Measurements from ENCODE around the gene SERGEF.

Gene SERGEF

GRCh38 chr11:17986007-17986710 is 26.7 kb downstream of the SERGEF start:
- no peak overlapping the region for H3K27ac Mint-ChIP-seq
- no peak overlapping the region for H3K4me3 Mint-ChIP-seq
- H3K9me3 Mint-ChIP-seq (ENCODE audit: low read depth), result no peaks in the 10 kb centered on the region
- peaks cover 33% of the 10 kb centered on the region for H3K36me3 Mint-ChIP-seq
- H3K27me3 Mint-ChIP-seq, result no peaks in the 10 kb centered on the region
- no peaks in the 10 kb centered on the region for H3K4me1 Mint-ChIP-seq (ENCODE audit: low read depth)

- H3K27ac Mint-ChIP-seq, result no peak overlapping the region
Measured at GRCh38 chr11:17985517-17985916, 27.3 kb downstream of the SERGEF start.

GRCh38 chr11:17983569-17983968 is 29.3 kb downstream of the SERGEF start:
- Mint-ChIP-seq H3K4me3 (no peak overlapping the region), H3K4me1 (ENCODE audit: low read depth) (peaks cover 7% of the 10 kb centered on the region), H3K27ac (no peak overlapping the region), H3K36me3 (peaks cover 35% of the 10 kb centered on the region), H3K9me3 (ENCODE audit: low read depth) (no peaks in the 10 kb centered on the region), H3K27me3 (no peaks in the 10 kb centered on the region)

More at GRCh38 chr11:17985517-17985916, 27.3 kb downstream of the SERGEF start:
- no peaks in the 10 kb centered on the region for H3K4me1 Mint-ChIP-seq (ENCODE audit: low read depth)
- H3K36me3 Mint-ChIP-seq, result peaks cover 33% of the 10 kb centered on the region
- H3K4me3 Mint-ChIP-seq, result no peak overlapping the region
- no peaks in the 10 kb centered on the region for H3K27me3 Mint-ChIP-seq
- no peaks in the 10 kb centered on the region for H3K9me3 Mint-ChIP-seq (ENCODE audit: low read depth)

- Mint-ChIP-seq H3K36me3 (peaks cover 25% of the 10 kb centered on the region), H3K27me3 (no peaks in the 10 kb centered on the region), H3K27ac (no peak overlapping the region), H3K4me1 (ENCODE audit: low read depth) (peaks cover 7% of the 10 kb centered on the region), H3K9me3 (ENCODE audit: low read depth) (no peaks in the 10 kb centered on the region), H3K4me3 (no peak overlapping the region)
Measured at GRCh38 chr11:17979770-17980371, 33.0 kb downstream of the SERGEF start.

- Mint-ChIP-seq H3K4me1 (ENCODE audit: low read depth) (peaks cover 7% of the 10 kb centered on the region), H3K27me3 (no peaks in the 10 kb centered on the region), H3K4me3 (no peak overlapping the region), H3K36me3 (peaks cover 14% of the 10 kb centered on the region), H3K27ac (no peak overlapping the region), H3K9me3 (ENCODE audit: low read depth) (no peaks in the 10 kb centered on the region)
Measured at GRCh38 chr11:17978553-17979287, 34.1 kb downstream of the SERGEF start.

GRCh38 chr11:17976651-17977050 is 36.2 kb downstream of the SERGEF start:
- H3K9me3 Mint-ChIP-seq (ENCODE audit: low read depth), result no peaks in the 10 kb centered on the region
- H3K27ac Mint-ChIP-seq, result no peak overlapping the region

GRCh38 chr11:17974246-17974645 is 38.6 kb downstream of the SERGEF start:
- Mint-ChIP-seq H3K4me3 (no peak overlapping the region), H3K36me3 (peaks cover 33% of the 10 kb centered on the region), H3K27me3 (no peaks in the 10 kb centered on the region), H3K9me3 (ENCODE audit: low read depth) (no peaks in the 10 kb centered on the region), H3K4me1 (ENCODE audit: low read depth) (peaks cover 2% of the 10 kb centered on the region), H3K27ac (no peak overlapping the region)

More at GRCh38 chr11:17976651-17977050, 36.2 kb downstream of the SERGEF start:
- Mint-ChIP-seq H3K4me3 (no peak overlapping the region), H3K4me1 (ENCODE audit: low read depth) (peaks cover 7% of the 10 kb centered on the region), H3K27me3 (no peaks in the 10 kb centered on the region), H3K36me3 (peaks cover 23% of the 10 kb centered on the region)

- H3K4me1 Mint-ChIP-seq (ENCODE audit: low read depth), result no peaks in the 10 kb centered on the region
- no peak overlapping the region for H3K4me3 Mint-ChIP-seq
- no peaks in the 10 kb centered on the region for H3K9me3 Mint-ChIP-seq (ENCODE audit: low read depth)
- H3K27ac Mint-ChIP-seq, result no peak overlapping the region
- H3K36me3 Mint-ChIP-seq, result peaks cover 31% of the 10 kb centered on the region
- no peaks in the 10 kb centered on the region for H3K27me3 Mint-ChIP-seq
Measured at GRCh38 chr11:17972987-17973386, 39.9 kb downstream of the SERGEF start.

GRCh38 chr11:17968206-17968605 is 44.6 kb downstream of the SERGEF start:
- H3K27ac Mint-ChIP-seq, result no peak overlapping the region
- no peaks in the 10 kb centered on the region for H3K4me1 Mint-ChIP-seq (ENCODE audit: low read depth)
- H3K36me3 Mint-ChIP-seq, result peaks cover 28% of the 10 kb centered on the region
- H3K9me3 Mint-ChIP-seq (ENCODE audit: low read depth), result no peaks in the 10 kb centered on the region
- H3K4me3 Mint-ChIP-seq, result no peak overlapping the region
- H3K27me3 Mint-ChIP-seq, result no peaks in the 10 kb centered on the region

GRCh38 chr11:17967661-17968060 is 45.2 kb downstream of the SERGEF start:
- no peaks in the 10 kb centered on the region for H3K27me3 Mint-ChIP-seq
- H3K9me3 Mint-ChIP-seq (ENCODE audit: low read depth), result no peaks in the 10 kb centered on the region
- H3K4me1 Mint-ChIP-seq (ENCODE audit: low read depth), result peaks cover under 1% of the 10 kb centered on the region
- no peak overlapping the region for H3K4me3 Mint-ChIP-seq
- H3K27ac Mint-ChIP-seq, result no peak overlapping the region
- peaks cover 26% of the 10 kb centered on the region for H3K36me3 Mint-ChIP-seq

- no peaks in the 10 kb centered on the region for H3K9me3 Mint-ChIP-seq (ENCODE audit: low read depth)
- H3K27ac Mint-ChIP-seq, result no peak overlapping the region
- H3K36me3 Mint-ChIP-seq, result peaks cover 48% of the 10 kb centered on the region
- H3K4me3 Mint-ChIP-seq, result no peak overlapping the region
- no peaks in the 10 kb centered on the region for H3K27me3 Mint-ChIP-seq
- peaks cover 2% of the 10 kb centered on the region for H3K4me1 Mint-ChIP-seq (ENCODE audit: low read depth)
Measured at GRCh38 chr11:17960091-17960490, 52.8 kb downstream of the SERGEF start.

- Mint-ChIP-seq H3K4me1 (ENCODE audit: low read depth) (peaks cover 2% of the 10 kb centered on the region), H3K9me3 (ENCODE audit: low read depth) (no peaks in the 10 kb centered on the region), H3K36me3 (peaks cover 47% of the 10 kb centered on the region), H3K27ac (no peak overlapping the region), H3K27me3 (no peaks in the 10 kb centered on the region), H3K4me3 (no peak overlapping the region)
Measured at GRCh38 chr11:17958446-17958845, 54.4 kb downstream of the SERGEF start.

GRCh38 chr11:17954395-17955252 is 58.2 kb downstream of the SERGEF start:
- peaks cover 47% of the 10 kb centered on the region for H3K36me3 Mint-ChIP-seq
- no peak overlapping the region for H3K27ac Mint-ChIP-seq
- no peak overlapping the region for H3K4me3 Mint-ChIP-seq
- H3K9me3 Mint-ChIP-seq (ENCODE audit: low read depth), result no peaks in the 10 kb centered on the region
- no peaks in the 10 kb centered on the region for H3K4me1 Mint-ChIP-seq (ENCODE audit: low read depth)
- no peaks in the 10 kb centered on the region for H3K27me3 Mint-ChIP-seq

- peaks cover 44% of the 10 kb centered on the region for H3K36me3 Mint-ChIP-seq
- no peak overlapping the region for H3K27ac Mint-ChIP-seq
- H3K27me3 Mint-ChIP-seq, result no peaks in the 10 kb centered on the region
- no peaks in the 10 kb centered on the region for H3K9me3 Mint-ChIP-seq (ENCODE audit: low read depth)
- no peak overlapping the region for H3K4me3 Mint-ChIP-seq
- no peaks in the 10 kb centered on the region for H3K4me1 Mint-ChIP-seq (ENCODE audit: low read depth)
Measured at GRCh38 chr11:17952487-17952886, 60.4 kb downstream of the SERGEF start.

Data from activated naive CD8-positive, alpha-beta T cell (primary cell).